Stomach smooth muscle (tissue), 2 donors: ENCODE data around the gene SLCO3A1.
A peak's percentile ranks its signal among the peaks of the same experiment; 100 is the strongest.

Experiments
- H3K27ac ChIP-seq: one replicate; pipeline ENCODE4 v1.7.0; 2013; ENCODE audit warnings: mild to moderate bottlenecking, low read length, inconsistent platforms
- H3K27me3 ChIP-seq, 2 donors: one replicate each; pipeline ENCODE4 v1.7.0; 2013; ENCODE audit warnings: low read length in 2 of 2; ENCODE audit not compliant: insufficient read depth in 2 of 2, control insufficient read depth in 1 of 2
- H3K36me3 ChIP-seq, 2 donors: one replicate each; pipeline ENCODE4 v1.7.0; 2013; ENCODE audit warnings: low read length in 2 of 2; ENCODE audit not compliant: control insufficient read depth in 2 of 2, insufficient read depth in 2 of 2
- H3K4me1 ChIP-seq: one replicate; pipeline ENCODE4 v1.7.0; 2013; ENCODE audit warnings: low read length; ENCODE audit not compliant: control insufficient read depth, insufficient read depth
- H3K4me3 ChIP-seq, 2 donors: one replicate each; pipeline ENCODE4 v1.7.0; 2013; ENCODE audit warnings: low read length in 2 of 2
- H3K9ac ChIP-seq, 2 donors: one replicate each; pipeline ENCODE4 v1.7.0; 2013; ENCODE audit warnings: low read length in 2 of 2, mild to moderate bottlenecking in 1 of 2
- H3K9me3 ChIP-seq, 2 donors: one replicate each; pipeline ENCODE4 v1.7.0; 2013; ENCODE audit warnings: low read length in 2 of 2; ENCODE audit not compliant: control insufficient read depth in 2 of 2
- donor health status: healthy.
- donor health status: Pancreatic carcinoma.

The SLCO3A1 gene

DNA sequence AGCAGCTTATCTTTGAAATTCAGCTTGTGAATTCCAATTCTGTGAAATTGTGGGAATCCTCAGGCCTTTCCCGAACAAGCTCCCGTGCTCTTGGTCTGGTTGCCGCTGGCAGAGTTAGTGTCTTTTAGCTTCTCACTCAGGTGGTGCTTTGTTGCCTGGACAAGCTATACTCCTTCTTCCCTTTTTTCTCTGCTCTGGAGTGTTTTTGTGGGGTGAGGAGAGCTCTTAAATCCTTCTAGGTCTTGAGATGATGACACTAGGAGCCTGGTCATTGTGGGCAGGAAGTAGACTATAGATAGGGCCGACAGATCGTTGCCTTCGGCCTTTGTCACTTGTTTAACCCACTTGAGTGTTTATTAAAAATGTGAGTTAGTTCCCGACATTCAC, 93.8 kb downstream of the SLCO3A1 start:
- Histone ChIP-seq H3K27me3 (no peaks in the 10 kb centered on the region), H3K27ac (no peak overlapping the region), H3K36me3 (no peaks in the 10 kb centered on the region), H3K4me3 (no peak overlapping the region), H3K9ac (no peak overlapping the region), H3K9me3 (no peaks in the 10 kb centered on the region), H3K4me1 (peaks cover 23% of the 10 kb centered on the region)

DNA sequence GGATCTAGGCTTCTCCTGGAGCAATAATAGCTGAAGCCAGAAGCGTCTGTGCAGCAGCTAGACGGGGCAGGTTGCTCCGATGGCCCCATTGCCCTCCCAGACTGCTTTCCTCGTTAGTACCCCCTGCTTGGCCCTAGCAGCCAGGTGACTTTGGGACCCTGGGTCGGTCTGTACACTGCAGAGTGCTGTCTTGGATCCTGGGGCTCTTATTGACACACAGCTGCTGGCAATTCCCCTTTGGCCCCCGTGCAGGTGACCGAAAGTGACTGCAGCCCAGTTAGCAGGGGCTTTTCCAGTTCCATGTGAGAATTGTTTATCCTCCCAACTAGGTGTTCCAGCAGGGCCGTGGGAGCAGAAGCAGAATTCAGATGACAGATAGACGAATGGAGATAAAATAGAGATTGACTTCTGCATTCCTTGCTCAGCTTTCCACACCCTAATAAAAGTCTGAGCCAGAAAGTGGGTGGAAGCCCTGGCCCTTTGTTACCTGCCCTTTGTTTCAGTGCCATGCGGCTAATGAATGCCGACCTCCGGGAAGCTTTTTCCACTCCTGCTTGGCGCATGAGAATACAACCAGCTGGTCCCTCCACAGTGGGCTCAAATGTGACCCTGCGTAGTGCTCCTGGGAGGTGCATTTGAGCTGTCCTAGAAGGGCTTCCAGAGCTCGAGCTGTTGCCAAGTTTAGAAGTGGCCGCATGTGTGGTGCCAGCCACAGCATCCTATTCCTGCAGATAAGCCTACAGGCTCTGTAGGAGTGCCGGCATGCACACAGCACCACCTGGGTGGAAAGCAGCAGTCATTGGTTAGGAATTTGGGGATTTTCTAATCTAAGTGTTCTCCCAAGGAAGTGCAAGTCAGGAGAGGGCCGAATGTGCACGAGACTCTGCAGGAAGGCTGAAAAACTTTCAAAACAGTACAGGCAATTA, 94.4 kb downstream of the SLCO3A1 start:
- Histone ChIP-seq H3K4me1 (peaks cover 18% of the 10 kb centered on the region), H3K36me3 (no peaks in the 10 kb centered on the region), H3K9ac (no peak overlapping the region), H3K27ac (no peak overlapping the region), H3K9me3 (no peaks in the 10 kb centered on the region), H3K27me3 (no peaks in the 10 kb centered on the region), H3K4me3 (peak overlapping the region in 1 of 2 donors; percentile 35)

DNA sequence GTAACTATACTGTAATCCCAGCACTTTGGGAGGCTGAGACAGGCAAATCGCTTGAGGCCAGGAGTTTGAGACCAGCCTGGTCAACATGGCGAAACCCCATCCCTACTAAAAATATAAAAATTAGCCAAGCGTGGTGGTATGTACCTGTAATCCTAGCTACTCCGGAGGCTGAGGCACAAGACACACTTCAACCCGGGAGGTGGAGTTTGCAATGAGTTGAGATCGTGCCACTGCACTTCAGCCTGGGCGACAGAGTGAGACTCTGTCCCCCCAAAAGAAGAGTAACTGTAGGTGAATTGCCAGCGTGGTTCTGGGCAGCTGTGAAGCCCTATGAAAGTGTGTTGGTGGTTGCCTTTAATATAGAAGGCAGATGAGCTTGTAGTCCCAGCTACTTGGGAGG, 95.9 kb downstream of the SLCO3A1 start:
- Histone ChIP-seq H3K27ac (no peak overlapping the region), H3K4me1 (peaks cover 12% of the 10 kb centered on the region), H3K36me3 (no peaks in the 10 kb centered on the region)

DNA sequence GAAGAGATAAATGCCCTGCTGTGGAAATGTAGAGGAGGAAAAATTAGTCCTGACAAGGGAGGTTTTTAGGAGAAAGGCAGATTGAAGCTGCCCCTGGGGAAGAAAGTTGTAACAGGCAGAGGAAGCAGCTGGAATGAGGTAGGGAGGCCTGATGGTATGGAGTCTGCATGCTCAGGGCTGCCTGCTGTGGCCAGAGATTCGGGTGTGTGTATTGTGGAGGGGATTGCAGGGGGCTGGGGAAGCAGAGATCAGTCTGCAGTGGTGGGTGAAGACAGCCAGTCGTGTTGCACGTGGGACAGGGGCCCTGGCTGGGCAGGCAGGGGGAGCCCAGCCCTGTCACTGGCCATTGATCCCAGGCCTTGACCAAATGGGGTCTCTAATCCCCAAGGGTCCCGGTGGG, 96.5 kb downstream of the SLCO3A1 start:
- Histone ChIP-seq H3K9ac (no peak overlapping the region), H3K4me1 (peaks cover 12% of the 10 kb centered on the region), H3K9me3 (no peaks in the 10 kb centered on the region), H3K36me3 (no peaks in the 10 kb centered on the region), H3K27ac (no peak overlapping the region), H3K27me3 (no peaks in the 10 kb centered on the region), H3K4me3 (no peak overlapping the region)

More for the DNA sequence above, 95.9 kb downstream of the SLCO3A1 start:
- H3K27me3 ChIP-seq, result no peaks in the 10 kb centered on the region
- no peak overlapping the region for H3K4me3 ChIP-seq
- H3K9me3 ChIP-seq, result no peaks in the 10 kb centered on the region
- H3K9ac ChIP-seq, result no peak overlapping the region

DNA sequence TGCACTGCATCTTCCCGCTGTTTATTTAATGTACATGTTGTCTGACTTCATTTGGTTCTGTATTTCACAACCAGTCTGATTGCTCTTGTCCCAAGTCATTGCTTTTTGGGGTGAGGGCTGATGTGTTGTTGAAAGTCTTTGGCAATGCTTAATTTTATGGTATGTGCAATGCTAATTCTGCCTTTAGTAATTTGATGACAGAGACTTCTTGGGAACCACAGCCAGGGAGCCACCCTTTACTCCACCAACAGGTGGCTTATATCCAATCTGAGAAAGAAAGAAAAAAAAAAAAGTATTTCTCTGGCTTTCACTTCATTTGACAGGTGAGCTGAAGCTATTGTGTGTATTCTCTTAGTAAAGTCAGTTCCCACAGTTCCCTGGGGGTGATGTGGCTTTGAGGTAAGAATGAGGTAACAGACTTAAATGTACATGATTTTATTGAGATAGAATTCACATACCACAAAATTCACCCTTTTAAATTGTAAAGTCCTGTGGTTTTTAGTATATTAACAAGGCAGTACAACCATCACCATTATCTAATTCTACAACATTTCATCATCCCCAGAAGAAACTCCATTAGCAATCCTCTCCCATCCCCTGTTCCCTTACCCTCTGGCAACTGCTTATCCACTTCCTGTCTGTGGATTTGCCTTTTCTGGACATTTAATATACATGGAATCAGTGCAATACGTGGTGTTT, 97.3 kb downstream of the SLCO3A1 start:
- no peak overlapping the region for H3K4me3 ChIP-seq
- H3K9ac ChIP-seq, result no peak overlapping the region
- no peaks in the 10 kb centered on the region for H3K9me3 ChIP-seq
- H3K27ac ChIP-seq, result no peak overlapping the region
- H3K36me3 ChIP-seq, result no peaks in the 10 kb centered on the region
- peaks cover 12% of the 10 kb centered on the region for H3K4me1 ChIP-seq
- no peaks in the 10 kb centered on the region for H3K27me3 ChIP-seq

DNA sequence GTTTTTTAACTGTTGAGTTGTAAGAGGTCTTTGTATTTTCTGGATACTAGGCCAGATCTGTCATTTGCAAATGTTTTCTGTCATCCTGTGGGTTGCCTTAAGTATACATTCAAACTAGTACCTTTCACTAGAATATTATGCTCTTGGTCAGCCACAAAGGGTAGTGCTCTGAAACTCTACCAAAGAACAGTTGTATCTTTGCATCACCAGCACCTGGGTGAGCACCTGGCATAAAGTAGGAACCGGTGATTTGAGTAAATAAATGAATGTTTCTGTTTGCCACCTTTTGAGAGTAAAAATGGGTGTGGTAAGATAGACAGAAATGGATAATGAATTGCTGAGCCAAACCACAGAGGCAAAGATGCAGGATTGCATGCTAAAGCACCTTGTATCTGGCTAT, 98.7 kb downstream of the SLCO3A1 start:
- H3K4me3 ChIP-seq, result no peak overlapping the region
- peaks cover 12% of the 10 kb centered on the region for H3K4me1 ChIP-seq
- H3K36me3 ChIP-seq, result no peaks in the 10 kb centered on the region
- no peaks in the 10 kb centered on the region for H3K9me3 ChIP-seq
- H3K27me3 ChIP-seq, result no peaks in the 10 kb centered on the region
- H3K27ac ChIP-seq, result no peak overlapping the region
- no peak overlapping the region for H3K9ac ChIP-seq

DNA sequence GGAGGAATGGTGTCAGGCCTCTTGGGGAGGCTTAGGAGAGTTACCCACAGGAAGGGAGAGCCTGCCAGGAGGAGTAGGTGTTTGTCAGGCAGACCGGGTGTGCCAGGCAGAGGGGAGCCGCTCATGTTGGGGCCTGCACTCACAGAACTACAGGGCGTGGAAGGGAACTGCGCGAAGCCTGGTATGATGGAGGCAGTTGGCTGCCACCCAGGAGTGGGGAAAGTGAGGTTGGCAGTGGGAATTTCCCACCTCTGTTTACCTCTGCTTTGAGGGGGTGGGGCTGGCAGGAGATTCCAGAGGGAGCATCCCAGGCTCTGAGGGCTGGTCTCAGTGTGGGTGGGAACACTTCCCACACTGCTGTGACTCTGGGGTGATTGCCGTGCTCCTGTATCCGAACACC, 99.9 kb downstream of the SLCO3A1 start:
- no peak overlapping the region for H3K27ac ChIP-seq
- no peaks in the 10 kb centered on the region for H3K27me3 ChIP-seq
- H3K9me3 ChIP-seq, result no peaks in the 10 kb centered on the region
- no peak overlapping the region for H3K9ac ChIP-seq
- H3K4me1 ChIP-seq, result peaks cover 3% of the 10 kb centered on the region
- H3K36me3 ChIP-seq, result no peaks in the 10 kb centered on the region
- no peak overlapping the region for H3K4me3 ChIP-seq

DNA sequence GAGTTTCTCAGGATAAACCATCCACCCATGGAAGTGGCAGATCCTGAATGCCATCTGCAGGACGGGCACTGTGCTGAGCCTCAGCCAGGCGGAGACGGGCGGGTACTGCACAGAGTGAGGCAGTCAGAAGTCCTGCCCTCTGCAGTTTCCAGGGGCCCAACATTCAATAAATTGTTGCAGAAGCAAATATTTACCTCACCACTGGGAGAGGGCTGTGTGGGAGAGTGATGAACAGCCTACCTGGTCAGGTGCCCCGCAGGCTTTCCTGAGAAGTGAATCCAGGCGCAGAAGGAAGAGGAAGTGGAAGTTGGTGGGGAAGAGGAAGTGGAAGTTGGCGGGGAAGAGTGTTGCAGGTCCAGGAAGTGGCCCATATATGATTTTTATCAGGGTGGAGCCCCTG, 100.8 kb downstream of the SLCO3A1 start:
- Histone ChIP-seq H3K4me3 (no peak overlapping the region), H3K27ac (no peak overlapping the region), H3K9ac (no peak overlapping the region), H3K9me3 (no peaks in the 10 kb centered on the region), H3K27me3 (no peaks in the 10 kb centered on the region), H3K4me1 (no peaks in the 10 kb centered on the region), H3K36me3 (no peaks in the 10 kb centered on the region)

DNA sequence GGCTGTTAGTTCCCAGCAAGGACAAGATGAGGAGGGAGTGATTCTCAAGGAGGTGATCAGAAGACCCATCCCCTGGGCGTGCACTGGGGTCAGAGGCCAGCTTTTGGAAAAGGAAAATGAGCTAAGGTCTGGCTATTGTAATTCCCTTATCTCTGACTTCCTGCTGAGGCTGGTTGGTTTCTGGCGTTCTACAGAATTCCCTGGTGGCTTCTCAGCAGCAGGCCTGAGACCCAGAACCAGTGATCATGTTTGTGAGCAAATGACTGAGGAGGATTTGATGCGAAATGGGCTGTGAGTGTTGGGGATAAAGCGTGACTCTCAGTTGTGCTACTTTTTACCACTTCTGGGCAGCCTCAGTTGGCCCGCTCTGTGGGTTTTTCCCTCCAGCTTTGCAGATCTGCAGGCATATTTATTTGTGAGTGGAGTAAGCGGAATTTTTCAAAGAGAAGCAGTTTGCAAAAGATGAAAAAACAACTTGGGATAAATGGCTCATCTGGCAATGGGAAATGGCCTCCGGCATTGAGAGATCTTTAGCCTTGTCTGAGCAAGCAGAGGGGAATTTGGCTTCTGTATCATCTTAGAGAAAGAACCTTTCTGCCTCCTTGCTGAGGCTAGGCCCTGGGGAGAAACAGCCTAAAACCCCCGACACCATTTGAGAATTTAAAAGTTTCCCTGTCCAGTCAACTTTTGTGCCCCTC, 102.7 kb downstream of the SLCO3A1 start:
- no peaks in the 10 kb centered on the region for H3K27me3 ChIP-seq
- no peaks in the 10 kb centered on the region for H3K4me1 ChIP-seq
- no peaks in the 10 kb centered on the region for H3K9me3 ChIP-seq
- H3K27ac ChIP-seq, result no peak overlapping the region
- H3K36me3 ChIP-seq, result no peaks in the 10 kb centered on the region
- no peak overlapping the region for H3K4me3 ChIP-seq
- H3K9ac ChIP-seq, result no peak overlapping the region

DNA sequence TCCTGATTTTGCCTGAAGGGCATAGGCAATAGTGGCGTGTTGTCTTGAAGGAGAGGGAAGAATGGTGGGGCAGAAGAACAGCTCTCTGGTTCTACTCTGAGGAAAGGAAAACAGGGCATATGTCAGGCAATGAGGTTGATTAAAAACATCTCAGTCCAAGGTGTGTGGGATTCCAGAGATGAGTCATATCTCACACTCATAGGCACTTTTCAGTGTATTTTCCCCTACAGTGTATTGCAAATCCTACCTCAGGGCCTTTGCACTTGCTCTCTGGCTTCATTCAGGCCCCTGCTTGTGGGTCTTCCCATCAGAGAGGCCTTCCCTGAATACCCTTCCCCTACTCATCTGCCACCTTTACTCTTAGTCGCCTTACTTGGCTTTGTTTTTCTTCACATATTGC, 107.8 kb downstream of the SLCO3A1 start:
- Histone ChIP-seq H3K27me3 (no peaks in the 10 kb centered on the region), H3K9ac (no peak overlapping the region), H3K9me3 (no peaks in the 10 kb centered on the region), H3K27ac (no peak overlapping the region), H3K36me3 (no peaks in the 10 kb centered on the region), H3K4me3 (no peak overlapping the region), H3K4me1 (peaks cover 3% of the 10 kb centered on the region)
